Liver (tissue), 9 donors: ENCODE data around the gene MYL1. TPM values are rescaled to one million over a fixed set of nuclear protein-coding genes. Genes with fewer than 3 reads are reported as not detected.

Experiments used
- DNase-seq: peaks from one replicate; pipeline ENCODE4 v3.0.0-alpha.2; 2017; ENCODE audit warnings: low spot score
- H3K27ac ChIP-seq, 2 donors: one replicate each; pipeline ENCODE4 v1.7.0; 2013; ENCODE audit warnings: inconsistent platforms in 2 of 2, low read length in 2 of 2, control low read depth in 1 of 2, low read depth in 1 of 2, mild to moderate bottlenecking in 1 of 2
- H3K27me3 ChIP-seq, 4 donors: one replicate each; pipeline versions ENCODE4 v1.6.1 to v1.7.0; 2013; ENCODE audit warnings: low read length in 3 of 4, inconsistent platforms in 1 of 4, mild to moderate bottlenecking in 1 of 4, moderate library complexity in 1 of 4; ENCODE audit not compliant: control insufficient read depth in 4 of 4, insufficient read depth in 4 of 4
- H3K36me3 ChIP-seq, 4 donors: one replicate each; pipeline versions ENCODE4 v1.6.1 to v1.7.0; 2013; ENCODE audit warnings: low read length in 3 of 4, mild to moderate bottlenecking in 3 of 4, low read depth in 1 of 4, moderate library complexity in 1 of 4; ENCODE audit not compliant: control insufficient read depth in 4 of 4, insufficient read depth in 3 of 4
- H3K4me1 ChIP-seq, 4 donors: one replicate each; pipeline versions ENCODE4 v1.6.1 to v1.7.0; 2013; ENCODE audit warnings: low read length in 3 of 4, mild to moderate bottlenecking in 3 of 4, moderate library complexity in 1 of 4; ENCODE audit not compliant: control insufficient read depth in 4 of 4, insufficient read depth in 4 of 4
- H3K4me3 ChIP-seq, 3 donors: one replicate each; pipeline versions ENCODE4 v1.6.1 to v1.7.0; 2013; ENCODE audit warnings: low read length in 3 of 3, control low read depth in 1 of 3, low read depth in 1 of 3, mild to moderate bottlenecking in 1 of 3
- H3K9ac ChIP-seq, 2 donors: one replicate each; pipeline ENCODE4 v1.7.0; 2013; ENCODE audit warnings: low read length in 2 of 2, mild to moderate bottlenecking in 2 of 2, moderate library complexity in 2 of 2, control low read depth in 1 of 2, low read depth in 1 of 2
- H3K9me3 ChIP-seq, 4 donors: one replicate each; pipeline versions ENCODE4 v1.6.1 to v1.7.0; 2013; ENCODE audit warnings: low read length in 3 of 4; ENCODE audit not compliant: control insufficient read depth in 4 of 4
- EGR1 ChIP-seq, 2 donors: IDR thresholded peaks; 2 replicates each; pipeline ENCODE4 v1.6.1; 2016 to 2018; ENCODE audit warnings: antibody characterized with exemption in 2 of 2, low read depth in 2 of 2
- FOXA1 ChIP-seq: IDR thresholded peaks from 2 replicates; pipeline ENCODE4 v1.6.1; 2016; ENCODE audit warnings: antibody characterized with exemption
- FOXA2 ChIP-seq: IDR thresholded peaks from 2 replicates; pipeline ENCODE4 v1.6.1; 2016; ENCODE audit warnings: antibody characterized with exemption
- GABPA ChIP-seq, 2 donors: IDR thresholded peaks in 1 of 2; conservative IDR thresholded peaks in 1 of 2; 2 replicates each; pipeline ENCODE4 v1.6.1; 2016; ENCODE audit warnings: antibody characterized with exemption in 2 of 2, mild to moderate bottlenecking in 1 of 2, moderate library complexity in 1 of 2
- HNF4A ChIP-seq, 2 donors: conservative IDR thresholded peaks; 2 replicates each; pipeline ENCODE4 v1.6.1; 2016; ENCODE audit warnings: antibody characterized with exemption in 2 of 2, mild to moderate bottlenecking in 2 of 2
- HNF4G ChIP-seq: IDR thresholded peaks from 2 replicates; pipeline ENCODE4 v1.6.1; 2016; ENCODE audit warnings: antibody characterized with exemption
- JUND ChIP-seq, 2 donors: IDR thresholded peaks; 2 replicates each; pipeline ENCODE4 v1.6.1; 2016; ENCODE audit warnings: antibody characterized with exemption in 2 of 2
- NR2F2 ChIP-seq: IDR thresholded peaks from 2 replicates; pipeline ENCODE4 v1.6.1; 2016; ENCODE audit warnings: antibody characterized with exemption
- RAD21 ChIP-seq, 2 donors: IDR thresholded peaks; 2 replicates each; pipeline ENCODE4 v1.6.1; 2016; ENCODE audit warnings: antibody characterized with exemption in 2 of 2, mild to moderate bottlenecking in 2 of 2
- RXRA ChIP-seq, 2 donors: IDR thresholded peaks; 2 replicates each; pipeline ENCODE4 v1.6.1; 2017 to 2018; ENCODE audit warnings: antibody characterized with exemption in 2 of 2, mild to moderate bottlenecking in 1 of 2
- SP1 ChIP-seq: IDR thresholded peaks from 2 replicates; pipeline ENCODE4 v1.6.1; 2018; ENCODE audit warnings: antibody characterized with exemption, mild to moderate bottlenecking
- TAF1 ChIP-seq: conservative IDR thresholded peaks from 2 replicates; pipeline ENCODE4 v1.6.1; 2016; ENCODE audit warnings: antibody characterized with exemption, mild to moderate bottlenecking
- YY1 ChIP-seq: IDR thresholded peaks from 2 replicates; pipeline ENCODE4 v1.6.1; 2016; ENCODE audit warnings: antibody characterized with exemption, mild to moderate bottlenecking
- WGBS: extraction: QIAGEN DNeasy Blood & Tissue Kit; methylation state at CpG from one replicate; pipeline ENCODE4 v1.1.7; 2013; 5-methylcytosine and 5-hydroxymethylcytosine counted together
- polyA plus RNA-seq, 2 donors: library from polyadenylated mRNA; stranded (reverse) in 1 of 2; unstranded in 1 of 2; fragments of 200-250 nt in 1 of 2; fragments of >200 nt in 1 of 2; fragmentation: Nextera tagmentation in 1 of 2; extraction: Ambion mirVana in 1 of 2; gene quantifications; one replicate each; pipeline versions ENCODE4 v1.2.1 to v1.2.3, GENCODE V29; 2013 to 2015
- total RNA-seq, 2 donors: library from RNA; depleted of rRNA; stranded (reverse); fragments of >200 nt; gene quantifications; one replicate each; pipeline ENCODE4 v1.2.3, GENCODE V29; 2014
- TF ChIP-seq, protein P1 (sequence below): IDR thresholded peaks from 2 replicates; pipeline ENCODE4 v1.6.1; 2016; ENCODE audit warnings: antibody characterized with exemption
- TF ChIP-seq, protein P2 (sequence below): IDR thresholded peaks from 2 replicates; pipeline ENCODE4 v1.6.1; 2016; ENCODE audit warnings: antibody characterized with exemption
- TF ChIP-seq, protein P3 (sequence below): IDR thresholded peaks from 2 replicates; pipeline ENCODE4 v1.6.1; 2016; ENCODE audit warnings: antibody characterized with exemption
- TF ChIP-seq, protein P4 (sequence below): IDR thresholded peaks from 2 replicates; pipeline ENCODE4 v1.6.1; 2016; ENCODE audit warnings: antibody characterized with exemption, mild to moderate bottlenecking
- TF ChIP-seq, protein P5 (sequence below): fragments of 150-350 bp; IDR thresholded peaks from 2 replicates; pipeline ENCODE4 v1.5.1; 2017; ENCODE audit warnings: improper control_type of control experiment, low read depth, low read length; ENCODE audit not compliant: missing input control
- donor health status: healthy.
- donor health status: healthy.
- donor health status: healthy.
- donor health status: healthy.
- donor health status: healthy.

Gene MYL1
- total and polyA plus RNA-seq, 4 donors, result not detected

DNA sequence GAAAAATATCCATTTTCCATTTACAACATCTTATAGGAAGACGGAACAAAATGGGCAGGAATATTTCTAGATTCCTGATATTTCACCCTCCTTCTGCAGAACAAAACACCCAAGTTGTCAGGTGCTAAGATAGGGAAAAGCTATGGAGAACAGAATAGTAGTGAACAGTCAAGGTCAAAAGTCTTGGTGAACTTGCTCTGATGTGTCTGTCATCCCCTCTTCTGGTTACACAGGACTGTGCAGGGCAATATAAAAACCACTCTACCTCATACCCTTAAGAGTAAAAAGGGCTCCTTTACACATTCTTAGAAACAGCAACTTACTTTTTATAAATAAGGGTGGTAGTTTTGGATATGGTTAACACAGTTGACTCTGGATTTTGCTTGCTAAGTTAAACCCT lies 4.4 kb downstream of the MYL1 start:
- WGBS, result 4% methylated on average over 1 of the region's 1 CpG
- Histone ChIP-seq H3K4me3 (no peak overlapping the region), H3K27ac (no peak overlapping the region), H3K9ac (no peak overlapping the region), H3K9me3 (no peaks in the 10 kb centered on the region), H3K27me3 (no peaks in the 10 kb centered on the region), H3K4me1 (no peaks in the 10 kb centered on the region), H3K36me3 (no peaks in the 10 kb centered on the region)
- DNase-seq, result no peak
- no peak for TF ChIP-seq FOXA1
- TF ChIP-seq HNF4A (conservative IDR thresholded peaks at IDR 0.05), result no peak
- no peak for TF ChIP-seq NR2F2
- TF ChIP-seq, protein P1, sequence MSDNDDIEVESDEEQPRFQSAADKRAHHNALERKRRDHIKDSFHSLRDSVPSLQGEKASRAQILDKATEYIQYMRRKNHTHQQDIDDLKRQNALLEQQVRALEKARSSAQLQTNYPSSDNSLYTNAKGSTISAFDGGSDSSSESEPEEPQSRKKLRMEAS, result no peak
- TF ChIP-seq HNF4G, result no peak
- no peak for TF ChIP-seq JUND (IDR thresholded peaks at IDR 0.05)
- no peak for TF ChIP-seq RXRA (IDR thresholded peaks at IDR 0.05)
- TF ChIP-seq, protein P2, sequence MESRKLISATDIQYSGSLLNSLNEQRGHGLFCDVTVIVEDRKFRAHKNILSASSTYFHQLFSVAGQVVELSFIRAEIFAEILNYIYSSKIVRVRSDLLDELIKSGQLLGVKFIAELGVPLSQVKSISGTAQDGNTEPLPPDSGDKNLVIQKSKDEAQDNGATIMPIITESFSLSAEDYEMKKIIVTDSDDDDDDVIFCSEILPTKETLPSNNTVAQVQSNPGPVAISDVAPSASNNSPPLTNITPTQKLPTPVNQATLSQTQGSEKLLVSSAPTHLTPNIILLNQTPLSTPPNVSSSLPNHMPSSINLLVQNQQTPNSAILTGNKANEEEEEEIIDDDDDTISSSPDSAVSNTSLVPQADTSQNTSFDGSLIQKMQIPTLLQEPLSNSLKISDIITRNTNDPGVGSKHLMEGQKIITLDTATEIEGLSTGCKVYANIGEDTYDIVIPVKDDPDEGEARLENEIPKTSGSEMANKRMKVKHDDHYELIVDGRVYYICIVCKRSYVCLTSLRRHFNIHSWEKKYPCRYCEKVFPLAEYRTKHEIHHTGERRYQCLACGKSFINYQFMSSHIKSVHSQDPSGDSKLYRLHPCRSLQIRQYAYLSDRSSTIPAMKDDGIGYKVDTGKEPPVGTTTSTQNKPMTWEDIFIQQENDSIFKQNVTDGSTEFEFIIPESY, result no peak
- TF ChIP-seq YY1, result no peak
- TF ChIP-seq EGR1 (IDR thresholded peaks at IDR 0.05; ENCODE audit: low read depth in 2 of 2), result no peak
- TF ChIP-seq TAF1, result no peak
- no peak for TF ChIP-seq SP1
- no peak for TF ChIP-seq RAD21 (IDR thresholded peaks at IDR 0.05)
- TF ChIP-seq GABPA (IDR thresholded peaks at IDR 0.05 in 1 of 2, conservative IDR thresholded peaks at IDR 0.05 in 1 of 2), result no peak
- TF ChIP-seq, protein P3, sequence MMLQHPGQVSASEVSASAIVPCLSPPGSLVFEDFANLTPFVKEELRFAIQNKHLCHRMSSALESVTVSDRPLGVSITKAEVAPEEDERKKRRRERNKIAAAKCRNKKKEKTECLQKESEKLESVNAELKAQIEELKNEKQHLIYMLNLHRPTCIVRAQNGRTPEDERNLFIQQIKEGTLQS, result no peak
- TF ChIP-seq, protein P4, sequence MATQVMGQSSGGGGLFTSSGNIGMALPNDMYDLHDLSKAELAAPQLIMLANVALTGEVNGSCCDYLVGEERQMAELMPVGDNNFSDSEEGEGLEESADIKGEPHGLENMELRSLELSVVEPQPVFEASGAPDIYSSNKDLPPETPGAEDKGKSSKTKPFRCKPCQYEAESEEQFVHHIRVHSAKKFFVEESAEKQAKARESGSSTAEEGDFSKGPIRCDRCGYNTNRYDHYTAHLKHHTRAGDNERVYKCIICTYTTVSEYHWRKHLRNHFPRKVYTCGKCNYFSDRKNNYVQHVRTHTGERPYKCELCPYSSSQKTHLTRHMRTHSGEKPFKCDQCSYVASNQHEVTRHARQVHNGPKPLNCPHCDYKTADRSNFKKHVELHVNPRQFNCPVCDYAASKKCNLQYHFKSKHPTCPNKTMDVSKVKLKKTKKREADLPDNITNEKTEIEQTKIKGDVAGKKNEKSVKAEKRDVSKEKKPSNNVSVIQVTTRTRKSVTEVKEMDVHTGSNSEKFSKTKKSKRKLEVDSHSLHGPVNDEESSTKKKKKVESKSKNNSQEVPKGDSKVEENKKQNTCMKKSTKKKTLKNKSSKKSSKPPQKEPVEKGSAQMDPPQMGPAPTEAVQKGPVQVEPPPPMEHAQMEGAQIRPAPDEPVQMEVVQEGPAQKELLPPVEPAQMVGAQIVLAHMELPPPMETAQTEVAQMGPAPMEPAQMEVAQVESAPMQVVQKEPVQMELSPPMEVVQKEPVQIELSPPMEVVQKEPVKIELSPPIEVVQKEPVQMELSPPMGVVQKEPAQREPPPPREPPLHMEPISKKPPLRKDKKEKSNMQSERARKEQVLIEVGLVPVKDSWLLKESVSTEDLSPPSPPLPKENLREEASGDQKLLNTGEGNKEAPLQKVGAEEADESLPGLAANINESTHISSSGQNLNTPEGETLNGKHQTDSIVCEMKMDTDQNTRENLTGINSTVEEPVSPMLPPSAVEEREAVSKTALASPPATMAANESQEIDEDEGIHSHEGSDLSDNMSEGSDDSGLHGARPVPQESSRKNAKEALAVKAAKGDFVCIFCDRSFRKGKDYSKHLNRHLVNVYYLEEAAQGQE, result no peak

DNA sequence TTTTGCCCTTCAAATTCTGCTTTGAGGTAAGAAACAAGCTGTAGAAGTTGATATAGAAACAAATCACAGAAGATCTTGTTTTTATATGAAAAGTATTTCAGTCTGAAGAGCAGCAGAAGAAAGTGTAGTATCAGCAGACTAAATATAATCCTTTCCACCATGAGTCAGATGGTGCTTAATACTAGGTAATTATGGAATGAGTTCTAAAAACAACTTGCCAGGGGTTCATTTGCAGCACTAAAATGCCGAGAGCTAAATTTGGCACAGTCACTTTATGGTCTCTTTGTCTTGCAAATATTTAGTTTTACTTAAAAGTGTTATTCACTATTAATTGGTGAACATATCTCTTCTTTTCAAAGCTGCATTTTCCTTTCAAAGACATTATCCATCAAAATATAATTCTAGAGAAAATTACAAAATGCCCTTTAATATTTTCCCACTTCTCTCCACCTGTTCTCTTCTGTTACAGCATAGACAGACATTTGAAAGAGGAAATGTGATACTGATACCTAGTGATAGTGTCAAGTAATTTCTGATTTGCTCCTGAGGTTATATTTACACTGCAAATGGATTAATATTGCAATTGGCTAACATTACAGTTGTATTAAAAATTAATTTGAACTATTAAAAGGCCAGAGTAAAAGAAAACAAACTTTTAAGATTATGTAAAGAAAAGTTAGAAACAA lies 5.3 kb downstream of the MYL1 start:
- Histone ChIP-seq H3K4me3 (no peak overlapping the region), H3K27me3 (no peaks in the 10 kb centered on the region), H3K36me3 (no peaks in the 10 kb centered on the region), H3K27ac (no peak overlapping the region), H3K9ac (no peak overlapping the region), H3K4me1 (no peaks in the 10 kb centered on the region), H3K9me3 (no peaks in the 10 kb centered on the region)
- no peak for DNase-seq
- 57% methylated on average over 1 of the region's 1 CpG for WGBS
- TF ChIP-seq SP1 (no peak), NR2F2 (no peak), EGR1 (IDR thresholded peaks at IDR 0.05; ENCODE audit: low read depth in 2 of 2) (no peak), YY1 (no peak), HNF4A (conservative IDR thresholded peaks at IDR 0.05) (no peak), TAF1 (no peak), HNF4G (no peak), RAD21 (IDR thresholded peaks at IDR 0.05) (no peak), GABPA (IDR thresholded peaks at IDR 0.05 in 1 of 2, conservative IDR thresholded peaks at IDR 0.05 in 1 of 2) (no peak), FOXA2 (no peak), RXRA (IDR thresholded peaks at IDR 0.05) (no peak), JUND (IDR thresholded peaks at IDR 0.05) (no peak)
- TF ChIP-seq, protein P5, sequence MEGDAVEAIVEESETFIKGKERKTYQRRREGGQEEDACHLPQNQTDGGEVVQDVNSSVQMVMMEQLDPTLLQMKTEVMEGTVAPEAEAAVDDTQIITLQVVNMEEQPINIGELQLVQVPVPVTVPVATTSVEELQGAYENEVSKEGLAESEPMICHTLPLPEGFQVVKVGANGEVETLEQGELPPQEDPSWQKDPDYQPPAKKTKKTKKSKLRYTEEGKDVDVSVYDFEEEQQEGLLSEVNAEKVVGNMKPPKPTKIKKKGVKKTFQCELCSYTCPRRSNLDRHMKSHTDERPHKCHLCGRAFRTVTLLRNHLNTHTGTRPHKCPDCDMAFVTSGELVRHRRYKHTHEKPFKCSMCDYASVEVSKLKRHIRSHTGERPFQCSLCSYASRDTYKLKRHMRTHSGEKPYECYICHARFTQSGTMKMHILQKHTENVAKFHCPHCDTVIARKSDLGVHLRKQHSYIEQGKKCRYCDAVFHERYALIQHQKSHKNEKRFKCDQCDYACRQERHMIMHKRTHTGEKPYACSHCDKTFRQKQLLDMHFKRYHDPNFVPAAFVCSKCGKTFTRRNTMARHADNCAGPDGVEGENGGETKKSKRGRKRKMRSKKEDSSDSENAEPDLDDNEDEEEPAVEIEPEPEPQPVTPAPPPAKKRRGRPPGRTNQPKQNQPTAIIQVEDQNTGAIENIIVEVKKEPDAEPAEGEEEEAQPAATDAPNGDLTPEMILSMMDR, result no peak
- TF ChIP-seq, protein P2, result no peak
- TF ChIP-seq, protein P3, result no peak
